Stimulated activated naive CD4-positive, alpha-beta T cell treated with Interleukin-2 at 50 U/mL for 16 hours (primary cell): ENCODE measurements around the gene CYP2W1.
A peak's percentile ranks its signal among the peaks of the same experiment; 100 is the strongest.
"Not testable (repeated sequence)": the region's sequence is repeated elsewhere in the genome, so short reads cannot be mapped to it uniquely, and the experiment has no call there.

Experiments
- DNase-seq: peaks from one replicate; lab custom pipeline; 2025; lab: John Stamatoyannopoulos, UW

The CYP2W1 gene

GRCh38 chr7:951881-952547, 31.0 kb upstream of the CYP2W1 start:
- no peak for DNase-seq

GRCh38 chr7:952548-953441, 30.2 kb upstream of the CYP2W1 start:
- DNase-seq: no peak

DNA sequence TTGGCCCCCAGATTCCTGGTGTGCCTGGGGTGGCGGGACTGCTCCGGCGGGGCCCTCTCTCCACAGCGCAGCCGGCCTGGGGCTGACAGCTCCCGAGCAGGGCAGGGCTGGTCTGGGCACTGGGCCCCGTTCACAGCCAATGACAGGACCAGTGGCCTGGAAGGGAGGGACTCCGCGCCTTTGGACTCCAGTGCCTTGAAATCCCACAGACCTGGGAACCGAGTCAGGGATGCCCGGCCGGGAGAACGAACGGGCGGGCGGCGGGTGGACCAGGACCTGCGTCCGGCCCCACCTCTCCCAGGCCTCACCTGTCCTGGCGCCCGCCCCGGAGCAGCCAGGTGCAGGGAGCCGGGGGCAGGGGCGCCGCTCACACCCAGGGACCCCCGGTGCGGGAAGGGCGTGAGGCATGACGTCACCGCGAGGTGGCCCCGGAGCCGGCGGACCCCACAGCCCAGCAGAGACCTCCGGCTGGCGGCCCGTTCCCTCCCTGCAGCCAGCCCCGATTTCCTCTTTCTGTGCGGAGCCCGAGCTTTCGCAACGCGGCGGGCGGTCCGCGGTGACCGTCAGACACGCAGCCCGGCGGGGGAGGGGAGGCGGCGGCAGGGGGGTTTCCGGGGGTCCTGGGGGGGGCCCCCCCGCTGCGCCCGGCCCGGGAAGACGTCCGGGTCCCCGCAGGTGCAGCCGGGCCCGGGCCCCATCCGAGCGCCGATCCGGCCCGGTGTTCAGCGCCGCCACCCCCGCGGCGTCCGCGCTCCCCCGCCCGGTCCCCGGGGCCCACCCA, 29.2 kb upstream of the CYP2W1 start:
- DNase-seq: no peak

DNA sequence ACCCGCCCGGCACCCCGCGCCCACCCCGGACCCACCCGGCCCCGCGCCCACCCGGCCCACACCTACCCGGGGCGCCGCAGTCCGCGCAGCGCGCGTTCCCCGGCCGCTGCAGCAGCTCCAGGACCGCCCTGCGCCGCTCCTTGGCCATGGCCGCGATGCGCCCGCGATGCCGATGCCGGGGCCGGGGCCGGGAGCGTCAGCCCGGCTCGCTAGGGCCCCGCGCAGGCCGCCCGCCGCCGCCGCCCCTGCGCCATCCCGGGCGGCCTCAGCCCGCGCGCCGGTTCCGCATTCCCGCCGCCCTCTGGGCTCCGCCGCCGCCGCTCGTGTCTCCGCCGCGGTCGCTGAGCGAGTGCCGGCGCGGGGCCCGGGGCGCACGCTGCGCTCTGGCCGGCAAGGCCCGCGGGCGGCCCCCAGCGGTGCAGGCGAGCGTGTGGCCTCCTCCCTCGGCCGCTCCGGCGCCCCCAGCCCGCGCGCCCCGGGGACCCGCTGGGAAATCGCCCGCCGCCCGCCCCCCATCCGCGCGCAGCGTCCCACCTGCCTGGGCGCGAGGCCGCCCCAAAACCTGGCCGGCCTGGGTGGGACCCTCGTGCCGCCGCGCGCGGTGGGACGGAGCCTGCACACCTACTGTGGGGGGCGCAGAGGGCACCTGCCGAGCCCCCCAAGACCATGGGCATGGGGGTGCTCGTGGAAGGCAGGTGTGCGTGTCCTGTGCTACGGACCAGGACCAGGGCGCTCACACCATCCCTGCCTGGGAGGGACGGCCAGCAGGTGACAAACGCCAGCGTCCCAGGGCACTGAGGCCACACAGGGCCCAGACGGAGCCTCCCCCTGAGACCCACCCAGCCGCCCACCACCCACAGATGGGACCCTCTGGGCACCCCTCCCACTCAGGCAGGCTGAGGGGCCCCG, 28.4 kb upstream of the CYP2W1 start, which contains the start of gene ADAP1:
Gene ADAP1 (minus strand): TSS at position 351 of the 909 bp plus-strand sequence. CDS start 203 bp downstream, at position 148.
- DNase-seq: peak; percentile 38

DNA sequence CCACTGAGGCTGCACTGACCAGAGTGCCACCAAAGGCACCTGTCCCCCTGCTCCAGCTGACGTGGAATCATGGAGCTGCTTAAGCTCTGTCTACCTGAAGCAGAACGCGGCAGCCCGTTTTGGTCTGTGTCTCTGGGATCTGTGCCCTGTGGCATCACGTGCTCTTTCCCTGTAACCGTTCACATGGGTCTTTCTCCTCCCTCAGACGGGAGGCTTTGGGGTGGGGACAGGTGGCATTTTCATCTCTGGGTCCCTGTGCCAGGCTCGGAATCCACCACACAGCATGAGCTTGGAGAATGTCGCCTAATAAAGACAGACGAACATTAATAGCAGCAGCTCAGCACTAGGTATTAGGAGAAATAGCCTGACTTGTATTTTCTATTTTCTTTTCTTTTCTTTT, 26.9 kb upstream of the CYP2W1 start:
- no peak for DNase-seq

GRCh38 chr7:957418-958220, 25.4 kb upstream of the CYP2W1 start:
- no peak for DNase-seq

- DNase-seq: no peak
These were observed 24.5 kb upstream of the CYP2W1 start for GRCh38 chr7:958221-959200.

DNA sequence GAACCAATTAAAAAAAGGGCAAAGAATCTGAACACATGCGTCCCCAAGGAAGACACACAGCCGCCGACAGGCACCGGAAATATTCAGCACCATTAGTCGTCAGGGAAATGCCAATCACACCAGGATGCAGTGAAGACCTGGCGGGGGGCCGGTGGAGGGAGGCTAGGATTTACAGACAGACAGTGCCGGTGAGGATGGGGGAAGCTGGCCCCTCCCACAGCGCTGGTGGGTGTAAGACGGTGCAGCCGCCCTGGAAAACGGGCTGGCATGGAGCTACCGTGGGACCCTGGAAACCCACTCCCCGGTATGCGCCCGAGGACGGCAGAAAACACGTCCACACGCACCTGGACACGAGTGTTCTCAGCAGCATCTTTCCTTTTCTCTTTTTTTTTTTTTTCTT, 23.7 kb upstream of the CYP2W1 start:
- no peak for DNase-seq

DNA sequence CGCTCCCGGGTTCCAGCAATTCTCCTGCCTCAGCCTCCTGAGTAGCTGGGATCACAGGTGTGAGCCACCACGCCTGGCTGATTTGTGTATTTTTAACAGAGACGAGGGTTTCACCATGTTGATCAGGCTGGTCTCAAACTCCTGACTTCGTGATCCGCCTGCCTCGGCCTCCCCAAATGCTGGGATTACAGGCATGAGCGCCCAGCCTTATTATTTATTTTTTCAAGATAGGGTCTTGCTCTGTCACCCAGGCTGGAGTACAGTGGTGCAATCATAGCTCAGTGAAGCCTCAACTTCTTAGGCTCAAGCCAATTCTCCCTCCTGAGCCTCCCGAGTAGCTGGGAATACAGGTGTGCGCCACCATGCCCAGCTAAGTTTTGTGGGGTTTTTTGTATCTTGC, 23.2 kb upstream of the CYP2W1 start:
- DNase-seq: not testable (repeated sequence)

- DNase-seq: no peak
These were observed 22.6 kb upstream of the CYP2W1 start for GRCh38 chr7:960269-960871.

DNA sequence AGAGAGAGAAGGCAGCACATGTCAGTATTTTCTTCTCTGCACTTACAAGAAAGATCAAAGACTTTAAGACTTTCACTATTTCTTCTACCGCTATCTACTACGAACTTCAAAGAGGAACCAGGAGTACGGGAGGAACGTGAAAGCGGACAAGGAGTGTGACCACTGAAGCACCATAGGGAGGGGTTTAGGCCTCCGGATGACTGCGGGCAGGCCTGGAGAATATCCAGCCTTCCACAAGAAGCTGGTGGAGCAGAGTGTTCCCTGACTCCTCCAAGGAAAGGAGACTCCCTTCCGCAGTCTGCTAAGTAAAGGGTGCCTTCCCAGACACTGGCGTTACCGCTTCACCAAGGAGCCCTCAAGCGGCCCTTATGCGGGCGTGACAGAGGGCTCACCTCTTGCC, 22.0 kb upstream of the CYP2W1 start:
- not testable (repeated sequence) for DNase-seq

DNA sequence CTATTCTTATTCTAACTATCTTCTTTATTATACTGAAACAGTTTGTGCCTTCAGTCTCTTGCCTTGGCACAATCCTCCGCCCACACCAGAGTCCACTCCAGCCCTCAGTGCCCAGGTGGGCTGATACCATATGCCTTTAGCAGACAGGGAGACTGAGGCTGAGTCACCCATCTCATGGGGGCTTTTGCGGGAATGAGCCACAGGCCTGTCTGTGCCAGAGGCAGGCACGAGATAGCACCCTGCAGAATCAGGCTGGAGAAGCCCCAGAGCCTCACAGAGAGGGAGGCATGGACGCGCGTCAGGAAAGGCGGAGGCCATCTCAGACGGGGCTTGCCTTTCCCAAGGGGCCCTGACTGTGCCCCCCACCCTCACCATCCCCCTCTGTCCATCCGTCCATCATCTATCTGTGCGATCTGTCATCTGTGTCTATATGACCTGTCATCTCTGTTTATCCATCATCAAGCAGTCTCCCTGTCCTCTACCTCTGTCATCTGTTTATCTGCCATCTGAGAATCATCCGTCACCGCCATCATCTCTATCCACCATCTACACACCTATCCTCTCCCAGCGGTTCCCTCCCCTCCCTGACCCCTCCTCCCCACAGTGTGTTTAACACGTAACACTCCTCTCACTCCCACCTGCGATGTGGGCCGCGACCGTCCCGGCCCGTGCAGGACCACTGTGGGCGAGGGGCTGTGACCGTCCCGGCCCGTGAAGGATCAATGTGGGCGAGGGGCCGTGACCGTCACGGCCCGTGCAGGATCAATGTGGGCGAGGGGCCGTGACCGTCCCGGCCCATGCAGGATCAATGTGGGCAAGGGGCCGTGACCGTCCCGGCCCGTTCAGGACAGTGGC, 21.2 kb upstream of the CYP2W1 start:
- no peak for DNase-seq

DNA sequence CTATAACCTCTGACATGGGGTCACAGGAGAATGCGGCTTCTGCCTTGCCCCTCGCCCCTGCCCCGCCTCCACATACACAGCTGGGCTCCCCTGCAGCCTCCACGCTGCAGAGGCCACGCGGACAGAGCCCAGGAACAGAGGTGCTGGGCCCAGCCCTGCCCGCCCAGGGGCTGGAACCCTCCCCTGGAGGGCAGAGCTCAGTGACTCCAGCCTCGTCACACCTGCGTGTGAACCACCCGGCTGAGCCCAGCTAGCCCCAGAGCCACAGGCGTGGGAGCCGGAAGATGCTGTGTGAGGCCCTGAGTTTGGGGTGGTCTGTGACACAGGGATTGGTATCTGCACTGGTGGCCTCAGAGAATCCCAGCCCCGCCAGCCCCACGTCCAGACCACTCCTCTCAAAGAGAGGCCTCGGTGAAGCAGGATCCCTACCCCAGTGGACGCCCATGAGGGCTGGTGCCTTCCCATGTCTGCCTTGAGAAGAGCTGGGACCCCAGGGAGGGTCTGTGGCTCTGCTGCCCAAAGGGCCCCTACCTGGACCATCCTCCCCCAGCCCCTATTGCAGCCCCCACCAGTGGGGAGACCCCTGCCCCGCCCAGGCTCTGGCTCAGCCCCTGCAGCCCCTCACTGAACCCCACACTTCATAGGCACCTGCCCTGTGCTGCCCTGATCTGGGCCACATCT, 20.4 kb upstream of the CYP2W1 start:
- no peak for DNase-seq

DNA sequence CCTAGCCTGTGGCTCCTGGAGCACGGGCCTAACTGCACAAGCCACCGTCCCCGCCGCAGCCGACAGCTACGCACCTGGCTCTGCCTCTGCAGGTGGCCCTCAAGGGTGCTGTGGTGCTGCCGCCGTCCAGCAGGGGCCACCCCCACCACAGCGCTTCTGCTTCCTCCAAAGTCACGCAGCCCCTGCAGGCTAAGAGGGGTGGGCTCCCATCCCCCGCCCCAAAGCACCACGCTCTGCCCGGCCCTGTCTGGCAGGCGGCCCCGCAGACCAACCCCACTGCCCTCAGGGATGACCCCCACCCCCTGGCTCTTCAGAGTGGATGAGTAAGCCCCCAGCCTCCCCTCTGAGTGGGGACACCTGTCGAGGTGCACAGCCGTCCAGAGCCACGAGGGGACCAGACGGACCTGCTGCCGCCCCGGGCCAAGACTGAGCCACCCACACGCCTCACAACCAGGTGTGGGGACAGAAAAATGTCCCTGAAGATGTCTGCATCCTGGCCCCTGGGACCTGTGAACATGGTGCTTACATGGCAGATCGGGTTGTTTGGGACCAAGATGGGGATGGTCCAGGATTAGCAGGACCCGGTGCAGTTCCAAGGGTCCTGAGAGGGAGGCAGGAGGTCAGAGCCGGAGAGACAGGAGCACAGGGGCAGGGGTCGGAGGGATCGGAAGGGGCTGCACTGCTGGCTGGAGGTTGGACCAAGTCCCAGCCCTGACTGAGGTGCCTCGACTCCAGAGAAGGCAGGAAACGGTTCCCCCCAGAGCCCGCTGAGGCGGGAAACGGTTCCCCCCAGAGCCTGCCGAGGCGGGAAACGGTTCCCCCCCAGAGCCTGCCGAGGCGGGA, 19.5 kb upstream of the CYP2W1 start:
- no peak for DNase-seq

- DNase-seq: no peak
These were observed 18.4 kb upstream of the CYP2W1 start for GRCh38 chr7:964401-965231.
